HCT116 (cell line): ENCODE data around the gene TCF7. TPM values are rescaled to one million over a fixed set of nuclear protein-coding genes. Genes with fewer than 3 reads are reported as not detected.

ENCODE experiments used
- ATAC-seq: fragments of 200-7000 bp; cut with Tn5 transposase; 2 replicates; pipeline ENCODE4 v1.9.1; 2020; ENCODE audit warnings: mild to moderate bottlenecking, moderate library complexity
- BruUV-seq: library from RNA; stranded (reverse); fragments of 400-500 nt; replicated peaks from 2 replicates; lab custom pipeline; 2021; lab: Mats Ljungman, UMichigan
- CTCF ChIA-PET: fragments of 300-600 bp; sonication (Branson Sonifier 250); formaldehyde crosslinking; loops from one replicate; lab custom pipeline; 2021; ENCODE audit warnings: antibody characterized with exemption; lab: Charles Lee
- POLR2A ChIA-PET: fragments of 300-600, 350-600 bp; sonication (Branson Sonifier 250); formaldehyde crosslinking; loops from one replicate; lab custom pipeline; 2021; ENCODE audit warnings: antibody characterized with exemption; lab: Charles Lee
- RAD21 ChIA-PET, 2 experiments: fragments of 300-600 bp; sonication (Branson Sonifier 250); formaldehyde crosslinking; loops; one replicate each; lab custom pipeline; 2023; ENCODE audit warnings: low total read pairs in 2 of 2; ENCODE audit not compliant: uncharacterized antibody in 2 of 2, unreplicated experiment in 2 of 2, low non-redundant PET in 1 of 2; lab: Charles Lee
- DNase-seq: peaks from one replicate; pipeline ENCODE4 v3.0.0-alpha.2; 2010; ENCODE audit warnings: low read depth, low spot score
- H2AFZ ChIP-seq: fragments of 200-600 bp; shearing (Covaris generic), sonication (generic); 2 replicates; pipeline ENCODE4 v1.6.1; 2017; ENCODE audit warnings: low read depth, mixed run types, mixed read lengths, antibody characterized with exemption, low read length; ENCODE audit not compliant: poor library complexity, severe bottlenecking
- H3K27ac ChIP-seq: 2 replicates; pipeline ENCODE4 v1.5.1; 2012; ENCODE audit warnings: low read depth, low read length
- H3K27me3 ChIP-seq: fragments of 200-600 bp; sonication (generic); 2 replicates; pipeline ENCODE4 v1.6.1; 2016; ENCODE audit warnings: mixed run types, low read length, mixed read lengths; ENCODE audit not compliant: insufficient read depth
- H3K36me3 ChIP-seq, 2 experiments: fragments of 200-500 bp in 1 of 2; fragments of 200-600 bp in 1 of 2; sonication (Bioruptor generic) in 1 of 2; sonication (generic) in 1 of 2; 2 replicates each; pipeline versions ENCODE4 v1.5.1 to v1.6.1; 2014 to 2016; ENCODE audit warnings: low read length in 2 of 2, inconsistent platforms in 1 of 2, mixed read lengths in 1 of 2, mixed run types in 1 of 2; ENCODE audit not compliant: insufficient read depth in 2 of 2, control insufficient read depth in 1 of 2
- H3K4me1 ChIP-seq, 2 experiments: fragments of 200-600 bp in 1 of 2; sonication (generic) in 1 of 2; 2 replicates each; pipeline versions ENCODE4 v1.5.1 to v1.6.1; 2012 to 2017; ENCODE audit warnings: low read length in 2 of 2, inconsistent platforms in 1 of 2, mild to moderate bottlenecking in 1 of 2, mixed read lengths in 1 of 2, mixed run types in 1 of 2, moderate library complexity in 1 of 2; ENCODE audit not compliant: insufficient read depth in 2 of 2, control insufficient read depth in 1 of 2
- H3K4me2 ChIP-seq: fragments of 200-600 bp; sonication (generic); 2 replicates; pipeline ENCODE4 v1.6.1; 2017; ENCODE audit warnings: mixed run types, low read length, mixed read lengths
- H3K4me3 ChIP-seq, 2 experiments: fragments of 200-600 bp in 1 of 2; sonication (generic) in 1 of 2; replicated peaks in 1 of 2; 2 replicates each; pipeline ENCODE4 v1.5.1; 2011 to 2016; ENCODE audit warnings: low read length in 2 of 2, control low read depth in 1 of 2, low read depth in 1 of 2, mild to moderate bottlenecking in 1 of 2, mixed read lengths in 1 of 2, mixed run types in 1 of 2
- H3K79me2 ChIP-seq: fragments of 200-600 bp; sonication (generic); 2 replicates; pipeline ENCODE4 v1.6.1; 2017; ENCODE audit warnings: mild to moderate bottlenecking, mixed run types, low read length, moderate library complexity, mixed read lengths; ENCODE audit not compliant: insufficient read depth
- H3K9ac ChIP-seq: fragments of 200-600 bp; sonication (generic); 2 replicates; pipeline ENCODE4 v1.6.1; 2016; ENCODE audit warnings: low read length, mixed read lengths
- H3K9me2 ChIP-seq: fragments of 200-600 bp; sonication (generic), shearing (Covaris generic); 2 replicates; pipeline ENCODE4 v1.6.1; 2017; ENCODE audit warnings: mixed run types, mild to moderate bottlenecking, moderate library complexity; ENCODE audit not compliant: insufficient read depth
- H3K9me3 ChIP-seq, 2 experiments: fragments of 200-500 bp in 1 of 2; fragments of 200-600 bp in 1 of 2; sonication (Bioruptor generic) in 1 of 2; sonication (generic) in 1 of 2; 2 replicates each; pipeline ENCODE4 v1.6.1; 2014 to 2017; ENCODE audit warnings: low read length in 2 of 2, mixed read lengths in 2 of 2, inconsistent platforms in 1 of 2, low read depth in 1 of 2, mild to moderate bottlenecking in 1 of 2, mixed run types in 1 of 2, moderate library complexity in 1 of 2; ENCODE audit not compliant: control insufficient read depth in 1 of 2, insufficient read depth in 1 of 2
- H4K20me1 ChIP-seq: fragments of 200-600 bp; sonication (generic), shearing (Covaris generic); 2 replicates; pipeline ENCODE4 v1.6.1; 2017; ENCODE audit warnings: mixed run types, mild to moderate bottlenecking, moderate library complexity; ENCODE audit not compliant: insufficient read depth
- CBX3 ChIP-seq: IDR thresholded peaks from 2 replicates; pipeline ENCODE4 v1.6.1; 2012; ENCODE audit warnings: low read depth
- CEBPB ChIP-seq: IDR thresholded peaks from 2 replicates; pipeline ENCODE4 v1.6.1; 2012; ENCODE audit warnings: low read depth
- EGR1 ChIP-seq: IDR thresholded peaks from 2 replicates; pipeline ENCODE4 v1.6.1; 2012; ENCODE audit warnings: low read depth
- ELF1 ChIP-seq: IDR thresholded peaks from 2 replicates; pipeline ENCODE4 v1.6.1; 2012; ENCODE audit warnings: low read depth, borderline replicate concordance
- EZH2 ChIP-seq: fragments of 200-600 bp; sonication (generic); IDR thresholded peaks from 2 replicates; pipeline ENCODE4 v1.6.1; 2017; ENCODE audit warnings: antibody characterized with exemption, mixed run types
- FOSL1 ChIP-seq: IDR thresholded peaks from 2 replicates; pipeline ENCODE4 v1.6.1; 2012; ENCODE audit warnings: low read depth
- JUND ChIP-seq: IDR thresholded peaks from 2 replicates; pipeline ENCODE4 v1.6.1; 2012
- POLR2A ChIP-seq: IDR thresholded peaks from 2 replicates; pipeline ENCODE4 v1.7.0; 2011; ENCODE audit warnings: borderline replicate concordance; ENCODE audit not compliant: insufficient read depth, insufficient read length; ENCODE audit errors: extremely low read depth
- POLR2AphosphoS5 ChIP-seq: IDR thresholded peaks from 2 replicates; pipeline ENCODE4 v1.6.1; 2011; ENCODE audit warnings: mild to moderate bottlenecking, low read depth, low read length, moderate library complexity
- RAD21 ChIP-seq: IDR thresholded peaks from 2 replicates; pipeline ENCODE4 v1.6.1; 2012; ENCODE audit warnings: low read depth, mild to moderate bottlenecking
- SIN3A ChIP-seq: IDR thresholded peaks from 2 replicates; pipeline ENCODE4 v1.6.1; 2012; ENCODE audit warnings: low read depth
- SP1 ChIP-seq: IDR thresholded peaks from 2 replicates; pipeline ENCODE4 v1.6.1; 2012; ENCODE audit warnings: low read depth
- SRF ChIP-seq: IDR thresholded peaks from 2 replicates; pipeline ENCODE4 v1.6.1; 2012; ENCODE audit warnings: low read depth
- TCF7L2 ChIP-seq: IDR thresholded peaks from 2 replicates; pipeline ENCODE4 v1.7.0; 2011; ENCODE audit warnings: borderline replicate concordance, inconsistent platforms; ENCODE audit not compliant: insufficient read depth, insufficient read length; ENCODE audit errors: extremely low read depth
- YY1 ChIP-seq: IDR thresholded peaks from 2 replicates; pipeline ENCODE4 v1.6.1; 2011; ENCODE audit warnings: low read length, low read depth, moderate library complexity, mild to moderate bottlenecking; ENCODE audit not compliant: insufficient replicate concordance; ENCODE audit errors: extremely low read depth
- ZBTB33 ChIP-seq: IDR thresholded peaks from 2 replicates; pipeline ENCODE4 v1.6.1; 2011; ENCODE audit warnings: mild to moderate bottlenecking, low read length, moderate library complexity; ENCODE audit not compliant: insufficient replicate concordance; ENCODE audit errors: extremely low read depth
- ZFX ChIP-seq: fragments of 450-650 bp; IDR thresholded peaks from 2 replicates; pipeline ENCODE4 v1.6.1; 2017
- ZNF274 ChIP-seq: fragments of 200-500 bp; sonication (Bioruptor generic); IDR thresholded peaks from 2 replicates; pipeline ENCODE4 v1.6.1; 2014; ENCODE audit warnings: mild to moderate bottlenecking, low read depth, low read length, inconsistent platforms
- intact Hi-C: fragments of 100-400 bp; cut with micrococcal nuclease; formaldehyde crosslinking; loops from 2 replicates; pipeline ENCODE4 v1.10.0; 2022
- total RNA-seq: library from RNA; stranded (reverse); gene quantifications from one replicate; pipeline ENCODE4 v1.2.1, GENCODE V29; 2021; ENCODE audit not compliant: unreplicated experiment
- TF ChIP-seq, protein P1 (sequence below): IDR thresholded peaks from 2 replicates; pipeline ENCODE4 v1.6.1; 2012; ENCODE audit warnings: low read depth
- TF ChIP-seq, protein P2 (sequence below): IDR thresholded peaks from 2 replicates; pipeline ENCODE4 v1.6.1; 2012

The TCF7 gene
- total RNA-seq, 1 experiment from 2014 or later = 17.8 TPM

DNA sequence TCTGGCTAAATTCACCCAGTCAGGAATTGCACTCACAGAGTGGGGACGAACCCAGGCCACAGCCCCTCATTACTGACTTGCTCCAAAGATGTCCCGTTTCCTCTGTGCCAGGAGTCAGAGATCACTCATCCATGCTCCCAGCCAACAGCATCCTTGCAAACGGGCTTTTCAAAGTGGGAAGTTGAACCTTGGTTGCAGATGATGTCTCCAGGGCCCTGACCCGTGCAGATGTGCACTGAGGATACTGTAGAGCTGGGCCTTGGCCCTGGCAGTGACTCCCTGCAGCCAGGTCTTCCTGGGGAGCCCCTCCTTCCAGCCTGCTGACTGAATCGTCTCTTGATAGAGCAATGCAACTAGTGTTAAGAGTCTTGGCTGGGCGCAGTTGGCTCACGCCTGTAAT, 22.3 kb downstream of the TCF7 start:
- H3K4me2 ChIP-seq = no peak overlapping the region

More for the DNA sequence above, 22.3 kb downstream of the TCF7 start:
- H3K9me2 ChIP-seq = no peaks in the 10 kb centered on the region
- no peak overlapping the region for H3K9ac ChIP-seq
- no TSS peak for BruUV-seq
- peaks cover 0 to 10% of the 10 kb centered on the region in 2 experiments; a peak in 3 of 4 replicates for H3K36me3 ChIP-seq
- no peaks in the 10 kb centered on the region for H4K20me1 ChIP-seq
- DNase-seq (no peak), ATAC-seq (no peak)
- CTCF ChIA-PET = interaction anchor here (0.9 kb wide), 1 partner anchor 97 kb away, joined by 3 read pairs; no protein-coding TSS in a partner anchor
- no peak for TF ChIP-seq FOSL1
- no peak for TF ChIP-seq EZH2
- TF ChIP-seq ZBTB33 = no peak
- TF ChIP-seq ZFX = no peak
- TF ChIP-seq SRF = no peak
- TF ChIP-seq YY1 = no peak
- TF ChIP-seq, protein P1, sequence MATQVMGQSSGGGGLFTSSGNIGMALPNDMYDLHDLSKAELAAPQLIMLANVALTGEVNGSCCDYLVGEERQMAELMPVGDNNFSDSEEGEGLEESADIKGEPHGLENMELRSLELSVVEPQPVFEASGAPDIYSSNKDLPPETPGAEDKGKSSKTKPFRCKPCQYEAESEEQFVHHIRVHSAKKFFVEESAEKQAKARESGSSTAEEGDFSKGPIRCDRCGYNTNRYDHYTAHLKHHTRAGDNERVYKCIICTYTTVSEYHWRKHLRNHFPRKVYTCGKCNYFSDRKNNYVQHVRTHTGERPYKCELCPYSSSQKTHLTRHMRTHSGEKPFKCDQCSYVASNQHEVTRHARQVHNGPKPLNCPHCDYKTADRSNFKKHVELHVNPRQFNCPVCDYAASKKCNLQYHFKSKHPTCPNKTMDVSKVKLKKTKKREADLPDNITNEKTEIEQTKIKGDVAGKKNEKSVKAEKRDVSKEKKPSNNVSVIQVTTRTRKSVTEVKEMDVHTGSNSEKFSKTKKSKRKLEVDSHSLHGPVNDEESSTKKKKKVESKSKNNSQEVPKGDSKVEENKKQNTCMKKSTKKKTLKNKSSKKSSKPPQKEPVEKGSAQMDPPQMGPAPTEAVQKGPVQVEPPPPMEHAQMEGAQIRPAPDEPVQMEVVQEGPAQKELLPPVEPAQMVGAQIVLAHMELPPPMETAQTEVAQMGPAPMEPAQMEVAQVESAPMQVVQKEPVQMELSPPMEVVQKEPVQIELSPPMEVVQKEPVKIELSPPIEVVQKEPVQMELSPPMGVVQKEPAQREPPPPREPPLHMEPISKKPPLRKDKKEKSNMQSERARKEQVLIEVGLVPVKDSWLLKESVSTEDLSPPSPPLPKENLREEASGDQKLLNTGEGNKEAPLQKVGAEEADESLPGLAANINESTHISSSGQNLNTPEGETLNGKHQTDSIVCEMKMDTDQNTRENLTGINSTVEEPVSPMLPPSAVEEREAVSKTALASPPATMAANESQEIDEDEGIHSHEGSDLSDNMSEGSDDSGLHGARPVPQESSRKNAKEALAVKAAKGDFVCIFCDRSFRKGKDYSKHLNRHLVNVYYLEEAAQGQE = no peak
- no peak for TF ChIP-seq POLR2AphosphoS5
- no peak for TF ChIP-seq ZNF274
- no peak for TF ChIP-seq POLR2A
- TF ChIP-seq RAD21 = no peak
- TF ChIP-seq ELF1 = no peak
- TF ChIP-seq CBX3 = no peak
- TF ChIP-seq, protein P2, sequence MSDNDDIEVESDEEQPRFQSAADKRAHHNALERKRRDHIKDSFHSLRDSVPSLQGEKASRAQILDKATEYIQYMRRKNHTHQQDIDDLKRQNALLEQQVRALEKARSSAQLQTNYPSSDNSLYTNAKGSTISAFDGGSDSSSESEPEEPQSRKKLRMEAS = no peak
- TF ChIP-seq SP1 = no peak
- no peak for TF ChIP-seq CEBPB
- no peak for TF ChIP-seq JUND
- TF ChIP-seq TCF7L2 = no peak
- no peak for TF ChIP-seq SIN3A
- TF ChIP-seq EGR1 = no peak
- no peaks in the 10 kb centered on the region for H3K27me3 ChIP-seq
- intact Hi-C loops = no loop called here
- no peak overlapping the region for H3K27ac ChIP-seq
- H3K9me3 ChIP-seq = no peaks in the 10 kb centered on the region
- RAD21 ChIA-PET = no interaction called here
- peaks cover 0 to 19% of the 10 kb centered on the region in 2 experiments; a peak in 1 of 4 replicates for H3K4me1 ChIP-seq
- POLR2A ChIA-PET = no interaction called here
- H3K79me2 ChIP-seq = peaks cover 8% of the 10 kb centered on the region; the same call in 1 of the 2 replicates
- H2AFZ ChIP-seq = no peak overlapping the region
- H3K4me3 ChIP-seq = no peak overlapping the region
